Cardiac muscle cell (in vitro differentiated cells and primary cell): ENCODE measurements around the gene SLC22A31. TPM values are rescaled to one million over a fixed set of nuclear protein-coding genes. Genes with fewer than 3 reads are reported as not detected.

Experiments used
- DNase-seq, 2 donors: peaks; one replicate each; pipeline versions ENCODE4 v3.0.0 to v3.0.0-alpha.2; 2010 to 2017; ENCODE audit warnings: low read depth in 1 of 2, low spot score in 1 of 2
- H3K27ac ChIP-seq: fragments of 200-600 bp; sonication (generic); 2 replicates; pipeline ENCODE4 v1.5.1; 2016
- H3K27me3 ChIP-seq: fragments of 200-600 bp; sonication (generic); 2 replicates; pipeline ENCODE4 v1.6.0; 2016; ENCODE audit warnings: control low read depth
- H3K36me3 ChIP-seq: fragments of 200-600 bp; sonication (generic); 2 replicates; pipeline ENCODE4 v1.5.1; 2016; ENCODE audit warnings: control low read depth
- H3K4me1 ChIP-seq: fragments of 200-600 bp; sonication (generic); 2 replicates; pipeline ENCODE4 v1.8.1; 2017; ENCODE audit warnings: low read depth, mild to moderate bottlenecking, mixed run types
- H3K4me3 ChIP-seq: fragments of 200-600 bp; sonication (generic); 2 replicates; pipeline ENCODE4 v1.5.1; 2016; ENCODE audit warnings: mild to moderate bottlenecking
- H3K9me3 ChIP-seq: fragments of 200-600 bp; sonication (generic); 2 replicates; pipeline ENCODE4 v1.5.1; 2017; ENCODE audit warnings: low read depth, mild to moderate bottlenecking, control low read depth
- polyA plus RNA-seq: library from polyadenylated mRNA; unstranded; fragments of >200 nt; fragmentation: Nextera tagmentation; extraction: Ambion mirVana; gene quantifications from 2 replicates; pipeline ENCODE4 v1.2.1, GENCODE V29; 2016
- total RNA-seq: library from RNA; depleted of rRNA; stranded (reverse); fragments of >200 nt; gene quantifications from 2 replicates; pipeline ENCODE4 v1.2.3, GENCODE V29; 2016
- TF ChIP-seq, protein P1 (sequence below): IDR thresholded peaks from 2 replicates; pipeline ENCODE4 v1.5.1; 2012; ENCODE audit warnings: low read depth, mild to moderate bottlenecking, low read length

Gene SLC22A31
- total and polyA plus RNA-seq, 2 experiments from 2014 or later = 10.9 to 39.4 TPM

DNA sequence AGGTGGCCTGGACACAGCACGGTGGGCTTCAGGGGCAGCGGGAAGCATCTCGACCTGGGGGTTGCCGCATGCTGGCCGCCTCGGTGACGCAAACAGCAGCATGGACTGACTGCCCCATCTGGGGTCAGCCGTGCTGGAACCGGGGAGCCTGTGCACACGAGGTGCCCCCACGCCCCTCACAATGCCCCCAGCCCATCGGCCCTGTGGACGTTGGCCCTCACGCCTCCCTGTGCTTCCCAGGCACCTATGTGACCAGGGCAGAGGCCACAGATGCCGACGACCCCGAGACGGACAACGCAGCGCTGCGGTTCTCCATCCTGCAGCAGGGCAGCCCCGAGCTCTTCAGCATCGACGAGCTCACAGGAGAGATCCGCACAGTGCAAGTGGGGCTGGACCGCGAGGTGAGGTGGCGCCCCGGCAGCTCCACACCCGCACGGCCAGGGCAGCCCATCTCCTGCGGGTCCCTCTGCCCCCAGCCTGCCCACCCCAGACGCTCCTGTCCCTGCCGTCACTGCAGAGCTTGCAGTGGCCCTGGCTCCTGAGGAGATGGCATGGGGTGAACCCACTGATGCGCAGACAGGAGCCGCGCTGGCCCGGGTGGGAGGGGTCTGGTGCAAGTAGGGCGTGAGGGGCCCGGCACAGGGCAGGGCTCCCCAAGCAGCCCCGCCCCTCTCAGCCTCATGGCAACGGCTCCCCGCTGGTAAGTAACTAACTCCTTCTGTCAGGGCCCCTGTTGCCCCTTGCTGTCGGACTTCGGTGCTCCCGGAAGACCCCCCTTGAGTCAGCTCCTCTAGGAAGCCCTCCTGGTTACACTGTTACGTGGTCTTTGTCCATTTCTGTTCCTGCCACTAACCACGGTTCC lies 15.2 kb downstream of the SLC22A31 start:
- Histone ChIP-seq H3K27ac (no peak overlapping the region), H3K9me3 (no peaks in the 10 kb centered on the region), H3K36me3 (no peaks in the 10 kb centered on the region), H3K4me1 (no peaks in the 10 kb centered on the region), H3K27me3 (peaks cover 8% of the 10 kb centered on the region), H3K4me3 (no peak overlapping the region)
- TF ChIP-seq, protein P1, sequence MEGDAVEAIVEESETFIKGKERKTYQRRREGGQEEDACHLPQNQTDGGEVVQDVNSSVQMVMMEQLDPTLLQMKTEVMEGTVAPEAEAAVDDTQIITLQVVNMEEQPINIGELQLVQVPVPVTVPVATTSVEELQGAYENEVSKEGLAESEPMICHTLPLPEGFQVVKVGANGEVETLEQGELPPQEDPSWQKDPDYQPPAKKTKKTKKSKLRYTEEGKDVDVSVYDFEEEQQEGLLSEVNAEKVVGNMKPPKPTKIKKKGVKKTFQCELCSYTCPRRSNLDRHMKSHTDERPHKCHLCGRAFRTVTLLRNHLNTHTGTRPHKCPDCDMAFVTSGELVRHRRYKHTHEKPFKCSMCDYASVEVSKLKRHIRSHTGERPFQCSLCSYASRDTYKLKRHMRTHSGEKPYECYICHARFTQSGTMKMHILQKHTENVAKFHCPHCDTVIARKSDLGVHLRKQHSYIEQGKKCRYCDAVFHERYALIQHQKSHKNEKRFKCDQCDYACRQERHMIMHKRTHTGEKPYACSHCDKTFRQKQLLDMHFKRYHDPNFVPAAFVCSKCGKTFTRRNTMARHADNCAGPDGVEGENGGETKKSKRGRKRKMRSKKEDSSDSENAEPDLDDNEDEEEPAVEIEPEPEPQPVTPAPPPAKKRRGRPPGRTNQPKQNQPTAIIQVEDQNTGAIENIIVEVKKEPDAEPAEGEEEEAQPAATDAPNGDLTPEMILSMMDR = no peak
- no peak for DNase-seq

DNA sequence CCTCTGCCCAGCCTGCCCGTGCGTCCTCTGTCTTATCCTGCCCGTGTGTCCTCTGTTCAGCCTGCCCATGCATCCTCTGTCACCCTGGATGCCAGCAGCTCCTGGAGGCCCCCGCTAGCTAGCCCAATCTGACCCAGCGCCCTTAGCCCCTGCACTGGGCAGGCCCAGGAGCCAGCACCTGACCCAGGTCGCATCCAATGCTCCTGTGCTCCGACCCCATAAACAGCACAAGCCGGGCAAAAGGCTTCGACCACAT lies 15.7 kb downstream of the SLC22A31 start:
- H3K4me3 ChIP-seq = no peak overlapping the region
- peaks cover 4% of the 10 kb centered on the region for H3K27me3 ChIP-seq
- no peak for DNase-seq
- H3K4me1 ChIP-seq = no peaks in the 10 kb centered on the region
- H3K9me3 ChIP-seq = no peaks in the 10 kb centered on the region
- H3K27ac ChIP-seq = no peak overlapping the region
- no peaks in the 10 kb centered on the region for H3K36me3 ChIP-seq
- TF ChIP-seq, protein P1 = no peak

DNA sequence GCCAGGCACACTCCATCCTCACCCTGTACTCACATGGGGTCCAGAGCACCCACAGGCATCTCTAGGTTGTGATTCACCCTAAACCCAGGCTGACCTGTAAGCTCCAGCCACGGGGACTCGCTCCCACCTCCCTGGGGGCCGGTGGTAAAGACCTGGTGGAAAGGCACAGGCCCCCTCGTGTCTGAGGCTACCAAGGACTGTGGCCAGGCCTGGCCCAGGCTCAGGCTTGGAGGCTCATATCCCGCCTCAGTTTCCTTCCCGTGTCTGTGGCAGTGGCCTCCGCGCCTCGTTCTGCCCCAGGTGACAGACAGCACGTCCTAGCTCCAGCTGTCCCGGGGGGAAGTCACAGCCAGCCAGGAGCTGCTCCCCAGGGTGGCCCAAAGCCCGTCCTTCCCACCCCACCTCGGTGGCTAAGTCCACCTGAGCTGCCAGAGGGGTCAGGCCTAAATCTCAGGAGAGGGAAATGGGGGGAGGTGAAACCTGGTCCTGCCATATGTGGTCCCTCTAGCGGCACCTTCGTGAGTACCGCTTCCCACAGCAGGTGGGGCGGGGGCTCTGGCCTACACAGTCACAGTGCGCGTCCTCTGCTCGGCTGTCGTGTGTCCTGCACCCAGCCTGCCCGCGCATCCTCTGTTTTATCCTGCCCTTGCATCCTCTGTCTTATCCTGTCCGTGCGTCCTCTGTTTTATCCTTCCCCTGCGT lies 16.2 kb downstream of the SLC22A31 start:
- TF ChIP-seq, protein P1 = no peak
- DNase-seq = no peak
- H3K36me3 ChIP-seq = no peaks in the 10 kb centered on the region

DNA sequence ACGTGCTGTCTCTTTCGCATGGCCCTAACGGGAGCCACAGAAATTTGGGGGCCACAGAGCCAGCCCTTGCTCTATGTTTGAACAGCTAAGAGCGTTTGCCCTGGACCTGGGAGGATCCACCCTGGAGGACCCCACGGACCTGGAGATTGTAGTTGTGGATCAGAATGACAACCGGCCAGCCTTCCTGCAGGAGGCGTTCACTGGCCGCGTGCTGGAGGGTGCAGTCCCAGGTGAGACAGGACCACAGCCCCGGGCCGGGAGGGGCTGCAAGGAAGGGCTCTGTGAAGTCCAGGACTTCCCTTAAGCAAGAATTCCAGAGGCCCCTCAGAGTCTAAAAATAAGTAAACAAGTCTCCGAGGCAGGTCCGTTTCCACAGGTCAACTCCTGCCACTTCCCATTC lies 16.9 kb downstream of the SLC22A31 start:
- H3K27me3 ChIP-seq = no peaks in the 10 kb centered on the region
- TF ChIP-seq, protein P1 = no peak
- H3K4me3 ChIP-seq = no peak overlapping the region
- no peak for DNase-seq
- H3K4me1 ChIP-seq = no peaks in the 10 kb centered on the region
- no peak overlapping the region for H3K27ac ChIP-seq
- H3K36me3 ChIP-seq = no peaks in the 10 kb centered on the region
- no peaks in the 10 kb centered on the region for H3K9me3 ChIP-seq

More for the DNA sequence above, 16.2 kb downstream of the SLC22A31 start:
- H3K27ac ChIP-seq = no peak overlapping the region
- H3K9me3 ChIP-seq = no peaks in the 10 kb centered on the region
- H3K4me1 ChIP-seq = no peaks in the 10 kb centered on the region
- H3K27me3 ChIP-seq = no peaks in the 10 kb centered on the region
- no peak overlapping the region for H3K4me3 ChIP-seq

DNA sequence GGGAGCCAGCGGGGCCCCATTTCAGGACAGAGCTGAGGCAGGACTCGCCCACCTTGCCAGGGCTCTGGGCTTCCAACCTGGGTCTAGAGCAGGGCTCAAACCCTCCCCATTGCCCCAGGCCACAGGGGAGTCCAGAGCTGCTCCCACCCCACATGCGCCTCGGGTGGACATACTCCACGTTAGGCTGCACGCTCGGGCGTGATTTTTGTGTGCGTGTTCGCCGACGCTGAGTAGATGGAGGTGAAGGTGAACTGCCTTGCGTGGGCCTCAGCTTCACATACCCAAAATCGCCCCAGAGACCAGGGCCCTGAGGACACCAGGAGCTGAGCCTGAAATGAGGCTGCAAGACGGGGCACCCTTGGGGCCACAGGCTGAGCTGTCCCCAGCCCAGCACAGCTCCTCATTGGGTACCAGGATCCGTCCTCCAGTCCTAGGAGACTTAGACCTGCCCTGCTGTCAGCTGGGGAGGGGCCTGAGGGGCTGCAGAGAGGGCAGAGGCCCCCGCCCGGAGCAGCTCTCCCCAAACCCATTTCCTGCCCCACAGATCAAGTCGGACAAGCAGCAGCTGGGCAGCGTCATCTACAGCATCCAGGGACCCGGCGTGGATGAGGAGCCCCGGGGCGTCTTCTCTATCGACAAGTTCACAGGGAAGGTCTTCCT lies 20.6 kb downstream of the SLC22A31 start:
- no peaks in the 10 kb centered on the region for H3K4me1 ChIP-seq
- H3K4me3 ChIP-seq = no peak overlapping the region
- no peak for DNase-seq
- TF ChIP-seq, protein P1 = no peak
- no peaks in the 10 kb centered on the region for H3K27me3 ChIP-seq
- H3K36me3 ChIP-seq = no peaks in the 10 kb centered on the region
- H3K9me3 ChIP-seq = no peaks in the 10 kb centered on the region
- no peak overlapping the region for H3K27ac ChIP-seq
